Heart right ventricle (tissue), 16 donors: ENCODE data around the gene LDLRAP1. TPM values are rescaled to one million over a fixed set of nuclear protein-coding genes. Genes with fewer than 3 reads are reported as not detected.

Experiments used
- ATAC-seq, 8 donors: fragments of 200-7000 bp; cut with Tn5 transposase; one replicate each; pipeline ENCODE4 v1.9.1; 2020; ENCODE audit warnings: mild to moderate bottlenecking in 8 of 8, moderate library complexity in 8 of 8, moderate number of reproducible peaks in 1 of 8
- DNase-seq, 2 donors: peaks; one replicate each; pipeline ENCODE4 v3.0.0-alpha.2; 2020
- H3K27ac ChIP-seq, 10 donors: fragments of 200-600 bp; sonication (generic) in 2 of 10; one replicate each; pipeline versions ENCODE4 v1.5.0 to v1.8.0; 2020 to 2022; ENCODE audit warnings: mild to moderate bottlenecking in 3 of 10
- H3K27me3 ChIP-seq, 7 donors: fragments of 200-600 bp; one replicate each; pipeline ENCODE4 v1.8.0; 2021 to 2022; ENCODE audit warnings: mild to moderate bottlenecking in 2 of 7
- H3K36me3 ChIP-seq, 9 donors: fragments of 200-600 bp; sonication (generic) in 1 of 9; one replicate each; pipeline versions ENCODE4 v1.5.0 to v1.8.0; 2020 to 2022; ENCODE audit warnings: mild to moderate bottlenecking in 2 of 9
- H3K4me1 ChIP-seq, 9 donors: fragments of 200-600 bp; sonication (generic) in 1 of 9; one replicate each; pipeline versions ENCODE4 v1.5.0 to v1.8.0; 2020 to 2022; ENCODE audit warnings: mild to moderate bottlenecking in 4 of 9
- H3K4me3 ChIP-seq, 10 donors: fragments of 200-600 bp; sonication (generic) in 2 of 10; one replicate each; pipeline versions ENCODE4 v1.5.0 to v1.8.0; 2020 to 2022; ENCODE audit warnings: mild to moderate bottlenecking in 7 of 10, moderate library complexity in 2 of 10
- H3K9me3 ChIP-seq, 11 donors: fragments of 200-600 bp in 10 of 11; sonication (generic) in 2 of 11; one replicate each; pipeline versions ENCODE4 v1.5.0 to v1.8.0; 2013 to 2022; ENCODE audit warnings: mild to moderate bottlenecking in 2 of 11, control low read depth in 1 of 11, moderate library complexity in 1 of 11
- WGBS, 2 donors: extraction: QIAGEN DNeasy Blood & Tissue Kit; methylation state at CpG; one replicate each; pipeline ENCODE4 v1.1.7; 2013; ENCODE audit warnings: inconsistent platforms in 1 of 2; 5-methylcytosine and 5-hydroxymethylcytosine counted together
- intact Hi-C, 10 donors: fragments of 100-400 bp; cut with DNase I; formaldehyde crosslinking; loops; one replicate each; pipeline versions ENCODE4 v1.11.1 to v1.14.2; 2022
- polyA plus RNA-seq, 2 donors: library from polyadenylated mRNA; stranded (reverse); fragments of 200-250 nt; gene quantifications; one replicate each; pipeline ENCODE4 v1.2.3, GENCODE V29; 2013
- total RNA-seq, 10 donors: library from RNA; stranded (reverse); fragmentation: NEBNext Ultra II Directional in 3 of 10; extraction: Animal tissue kit (Norgen Biotek cat#: 25700) in 3 of 10; gene quantifications; one replicate each; pipeline versions ENCODE4 v1.2.1 to v1.2.4, GENCODE V29; 2021 to 2023
- TF ChIP-seq, protein P1 (sequence below), 9 donors: fragments of 200-600 bp; sonication (generic) in 2 of 9; IDR thresholded peaks; one replicate each; pipeline versions ENCODE4 v1.5.0 to v1.8.0; 2021 to 2022; ENCODE audit warnings: antibody characterized with exemption in 9 of 9, mild to moderate bottlenecking in 5 of 9, moderate library complexity in 1 of 9
- donor health status: Arrhythmogenic right ventricular cardiomyopathy.
- donor health status: ischemic (EF 13 %, LVEDD 7.1; RV severe dilation, severe dysfunction).
- donor health status: healthy with polysubstance abuse.
- donor health status: DM: no; HTN: yes; CAD: no.
- donor health status: DM: no; HTN: no; CAD: no.
- donor health status: ischemic (EF 25% LVEDD 6.9; RV normal size, moderate dysfunction).
- donor health status: ischemic (EF 25% LVEDD 5.7; RV mildly dilated, moderate dysfunction).
- donor health status: healthy.
- donor health status: DM: yes; HTN: yes; CAD: no.
- donor health status: Ischemic cardiomyopathy.
- donor health status: ischemic (EF 35%, LVEDD 5.7; RV mildly dilated, moderate dysfunction).
- donor health status: nonischemic (EF 11% LVEDD 7.7; RV severe dilation, severe dysfunction).
- donor health status: DM: yes; HTN: yes; CAD: no.
- donor health status: PGD.
- donor health status: ischemic (EF 29% LVEDD 5.4; RV normal size, mild dysfunction).
- donor health status: nonischemic (EF 23%, LVEDD 6.1; RV moderate dilation, normal function).

LDLRAP1 gene
- total and polyA plus RNA-seq, 12 donors, result 8.5 to 16.1 (median 10.3) TPM

DNA sequence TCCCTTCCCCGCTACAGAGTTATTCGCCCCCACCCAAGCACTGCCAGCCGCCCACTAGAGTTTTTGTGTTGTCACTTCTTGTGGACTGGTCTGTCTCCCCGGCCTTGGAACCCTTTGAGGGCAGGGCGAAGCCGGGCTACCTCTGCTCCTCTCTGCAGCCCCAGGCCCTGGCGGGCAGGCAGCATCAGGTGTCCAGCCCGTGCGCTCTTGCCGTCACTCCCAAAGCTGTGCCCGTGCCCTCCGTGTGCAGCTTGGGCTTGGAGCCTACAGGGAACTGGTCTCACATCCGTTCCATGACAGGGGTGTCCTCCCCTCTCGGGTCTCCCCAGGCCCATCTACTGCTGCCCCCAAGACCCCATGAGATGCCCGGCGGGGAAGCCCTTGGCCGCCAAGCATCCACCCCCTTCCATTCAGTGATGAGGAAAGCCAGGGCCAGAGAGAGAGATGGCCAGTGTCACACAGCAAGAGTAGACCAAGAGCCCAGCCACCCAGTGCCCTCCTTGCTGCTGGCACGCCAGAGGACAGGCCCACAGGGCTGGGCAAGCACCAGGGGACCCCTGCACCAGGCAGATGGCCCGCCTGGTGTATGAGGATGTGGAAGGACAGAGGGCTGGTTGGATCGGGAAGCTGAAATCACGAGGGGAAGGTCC lies 15.3 kb upstream of the LDLRAP1 start:
- intact Hi-C loops, result loop anchor here in 4 of 10 donors (10.0 kb wide), 3 partner anchors 103 to 277 kb away; partner anchors contain the start of genes RHCE (in 1 of the 4) and SELENON (in 1 of the 4)
- ATAC-seq, result no peak

DNA sequence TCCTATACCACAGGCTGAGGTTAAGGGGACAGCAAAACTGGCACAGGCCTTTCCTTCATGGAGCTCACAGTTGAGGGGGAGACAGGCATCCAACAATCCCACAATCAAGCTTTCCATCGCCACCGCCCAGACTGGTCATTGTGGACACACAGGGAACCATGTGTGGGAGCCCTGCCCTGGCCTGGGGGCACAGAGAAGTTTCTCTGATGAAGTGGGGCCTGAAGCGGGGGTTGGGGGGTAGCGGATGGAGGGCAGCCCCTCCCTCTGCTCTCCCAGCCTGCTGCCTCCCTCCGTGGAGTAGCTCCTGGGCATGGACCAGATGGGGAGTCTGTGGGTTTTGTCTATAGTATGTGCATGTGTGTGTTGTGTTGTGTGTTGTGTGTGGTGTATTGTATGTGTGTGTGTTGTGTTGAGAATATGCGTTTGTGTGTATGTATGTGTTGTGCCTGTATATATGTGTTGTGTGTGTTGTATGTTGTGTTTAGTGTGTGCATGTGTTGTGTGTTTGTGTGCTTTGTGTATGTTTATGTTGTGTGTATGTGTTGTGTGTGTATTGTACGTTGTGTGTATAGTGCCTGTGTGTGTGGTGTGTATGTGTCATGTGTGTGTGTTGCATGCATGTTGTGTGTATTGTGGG lies 14.4 kb upstream of the LDLRAP1 start:
- ATAC-seq (no peak), DNase-seq (no peak)
- peaks cover 0 to 6% (median 0%) of the 10 kb centered on the region in 7 donors for H3K27me3 ChIP-seq
- H3K4me3 ChIP-seq, result no peak overlapping the region
- peaks cover 0 to 7% (median 0%) of the 10 kb centered on the region in 11 donors for H3K9me3 ChIP-seq
- no peak overlapping the region for H3K27ac ChIP-seq
- 88 to 89% methylated on average over 7 of the region's 7 CpGs for WGBS, 2 donors
- H3K36me3 ChIP-seq, result no peaks in the 10 kb centered on the region
- intact Hi-C loops, result loop anchor here in 4 of 10 donors (10.0 kb wide), 3 partner anchors 104 to 276 kb away; partner anchors contain the start of genes RHCE (in 1 of the 4) and SELENON (in 1 of the 4)
- TF ChIP-seq, protein P1, sequence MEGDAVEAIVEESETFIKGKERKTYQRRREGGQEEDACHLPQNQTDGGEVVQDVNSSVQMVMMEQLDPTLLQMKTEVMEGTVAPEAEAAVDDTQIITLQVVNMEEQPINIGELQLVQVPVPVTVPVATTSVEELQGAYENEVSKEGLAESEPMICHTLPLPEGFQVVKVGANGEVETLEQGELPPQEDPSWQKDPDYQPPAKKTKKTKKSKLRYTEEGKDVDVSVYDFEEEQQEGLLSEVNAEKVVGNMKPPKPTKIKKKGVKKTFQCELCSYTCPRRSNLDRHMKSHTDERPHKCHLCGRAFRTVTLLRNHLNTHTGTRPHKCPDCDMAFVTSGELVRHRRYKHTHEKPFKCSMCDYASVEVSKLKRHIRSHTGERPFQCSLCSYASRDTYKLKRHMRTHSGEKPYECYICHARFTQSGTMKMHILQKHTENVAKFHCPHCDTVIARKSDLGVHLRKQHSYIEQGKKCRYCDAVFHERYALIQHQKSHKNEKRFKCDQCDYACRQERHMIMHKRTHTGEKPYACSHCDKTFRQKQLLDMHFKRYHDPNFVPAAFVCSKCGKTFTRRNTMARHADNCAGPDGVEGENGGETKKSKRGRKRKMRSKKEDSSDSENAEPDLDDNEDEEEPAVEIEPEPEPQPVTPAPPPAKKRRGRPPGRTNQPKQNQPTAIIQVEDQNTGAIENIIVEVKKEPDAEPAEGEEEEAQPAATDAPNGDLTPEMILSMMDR (IDR thresholded peaks at IDR 0.05), result no peak
- peaks cover 0 to 6% (median 0%) of the 10 kb centered on the region in 9 donors for H3K4me1 ChIP-seq

More for the DNA sequence above, 15.3 kb upstream of the LDLRAP1 start:
- Histone ChIP-seq H3K9me3 (peaks cover 0 to 7% (median 0%) of the 10 kb centered on the region in 11 donors), H3K4me1 (peaks cover 0 to 6% (median 0%) of the 10 kb centered on the region in 9 donors), H3K36me3 (no peaks in the 10 kb centered on the region), H3K27me3 (peaks cover 0 to 6% (median 0%) of the 10 kb centered on the region in 7 donors), H3K27ac (no peak overlapping the region), H3K4me3 (no peak overlapping the region)
- no peak for DNase-seq
- TF ChIP-seq, protein P1 (IDR thresholded peaks at IDR 0.05), result no peak
- 91 to 92% methylated on average over 21 of the region's 21 CpGs for WGBS, 2 donors

DNA sequence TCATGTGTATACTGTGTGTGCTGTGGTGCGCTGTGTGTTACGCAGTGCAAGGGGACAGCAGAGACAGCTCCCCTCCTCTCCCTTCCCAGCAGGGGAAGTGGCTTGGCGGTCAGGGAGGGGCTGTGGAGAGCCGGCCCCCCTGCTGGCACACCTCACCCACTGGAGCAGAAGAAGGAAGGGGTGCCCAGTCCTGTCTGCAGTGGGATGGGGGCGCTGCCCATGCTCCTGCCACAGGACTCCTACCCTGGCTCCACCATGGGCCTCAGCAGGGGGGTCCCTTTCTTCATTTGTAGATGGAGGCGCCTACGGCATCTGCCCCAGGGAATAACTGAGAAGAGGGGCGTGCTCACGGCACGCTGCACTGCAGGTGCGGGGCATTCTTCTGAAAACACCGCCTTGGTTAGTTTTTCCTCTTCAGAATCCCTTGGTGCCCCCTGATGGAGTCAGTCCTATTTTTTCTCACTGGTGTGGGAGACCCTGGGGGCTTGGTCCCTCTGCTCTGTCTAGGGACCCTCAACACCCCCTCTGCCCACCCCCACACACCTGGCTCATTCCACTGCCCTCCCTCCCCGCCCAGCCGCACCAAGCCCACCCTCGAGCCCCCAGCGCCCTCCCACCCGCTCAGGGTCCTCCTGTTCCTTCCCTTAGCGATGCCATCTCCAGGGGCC lies 13.8 kb upstream of the LDLRAP1 start:
- Histone ChIP-seq H3K4me3 (no peak overlapping the region), H3K9me3 (peaks cover 0 to 7% (median 0%) of the 10 kb centered on the region in 11 donors), H3K4me1 (peaks cover 0 to 3% (median 0%) of the 10 kb centered on the region in 9 donors), H3K27me3 (peaks cover 0 to 6% (median 0%) of the 10 kb centered on the region in 7 donors), H3K27ac (no peak overlapping the region), H3K36me3 (no peaks in the 10 kb centered on the region)
- ATAC-seq, result no peak
- TF ChIP-seq, protein P1 (IDR thresholded peaks at IDR 0.05), result no peak
- intact Hi-C loops, result loop anchor here in 4 of 10 donors (10.0 kb wide), 3 partner anchors 105 to 275 kb away; partner anchors contain the start of genes RHCE (in 1 of the 4) and SELENON (in 1 of the 4)
- 90 to 91% methylated on average over 18 of the region's 18 CpGs for WGBS, 2 donors
- DNase-seq, result no peak
